Stimulated activated CD8-positive, alpha-beta memory T cell treated with anti-CD3 and anti-CD28 coated beads, Interleukin-4, amount 100 ng/mL, for 48 hours (primary cell): ENCODE measurements around the gene SNX19.

Experiments used
- DNase-seq: peaks from one replicate; pipeline ENCODE4 v3.0.0-alpha.2; 2020

Gene SNX19

GRCh38 chr11:130839981-130840666 lies 76.2 kb downstream of the SNX19 start:
- no peak for DNase-seq

GRCh38 chr11:130837194-130837593 lies 79.1 kb downstream of the SNX19 start:
- DNase-seq, result no peak

- no peak for DNase-seq
These were observed 81.4 kb downstream of the SNX19 start for GRCh38 chr11:130834886-130835285.

DNA sequence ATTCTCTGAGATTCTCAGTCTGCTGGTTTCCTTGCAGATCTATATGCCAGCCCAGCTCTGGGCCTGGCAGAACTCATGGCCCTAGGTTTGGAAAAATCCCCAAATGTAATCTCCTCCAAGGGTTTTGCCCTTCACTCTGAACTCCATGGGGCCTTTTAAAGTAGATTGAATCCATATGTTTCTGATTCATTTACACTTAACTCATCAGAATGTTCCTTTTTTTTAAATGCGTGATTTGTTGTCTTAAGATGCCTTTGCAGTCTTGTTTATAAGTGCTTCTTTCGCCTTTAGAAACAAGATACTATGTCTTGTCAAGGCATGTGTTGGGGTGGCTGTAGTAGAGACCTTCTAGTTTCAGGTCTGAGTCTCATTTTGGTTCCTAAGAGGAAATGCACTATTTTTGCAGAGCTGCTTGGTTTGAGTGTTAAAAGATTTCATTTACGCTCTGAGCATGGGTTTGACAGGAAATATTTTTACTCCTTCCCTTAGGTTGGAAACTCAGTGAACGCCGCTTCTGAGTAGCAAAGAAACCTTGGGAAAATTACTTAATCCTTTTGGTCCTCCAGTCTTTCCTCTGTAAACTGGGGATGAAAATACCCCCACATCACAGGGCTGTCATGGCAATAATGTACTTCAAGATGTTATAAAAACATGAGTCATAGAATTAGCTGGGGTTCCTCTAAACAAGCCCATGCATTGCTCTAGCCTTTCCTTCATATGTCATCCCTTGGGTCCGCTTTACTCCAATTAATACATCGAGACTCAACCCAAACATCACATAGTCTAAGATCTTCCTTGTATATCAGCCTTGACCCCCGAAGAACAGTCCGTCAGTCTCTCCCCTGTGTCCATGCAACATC lies 83.5 kb downstream of the SNX19 start:
- no peak for DNase-seq

DNA sequence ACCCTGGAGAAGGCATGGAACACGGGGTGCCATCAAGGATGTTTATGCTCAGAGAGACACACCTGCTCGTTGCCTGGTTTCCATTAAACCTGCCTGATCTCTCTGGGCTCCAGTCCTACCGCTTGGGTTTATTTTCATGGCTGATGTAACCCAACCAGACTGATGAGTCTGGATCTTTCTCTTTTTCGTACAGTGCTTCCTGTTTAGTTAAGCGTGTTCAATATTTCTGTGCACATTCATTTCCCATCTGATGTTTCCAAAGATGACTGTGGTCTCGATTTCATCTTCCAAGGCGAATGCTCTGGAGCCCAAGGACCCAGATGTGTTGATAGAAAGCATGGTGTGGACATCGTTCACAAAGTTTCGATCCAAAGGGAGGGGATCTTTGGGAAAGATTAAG lies 84.3 kb downstream of the SNX19 start:
- no peak for DNase-seq

- peak; percentile 25 for DNase-seq
These were observed 84.8 kb downstream of the SNX19 start for GRCh38 chr11:130831506-130831905.

GRCh38 chr11:130830566-130830965 lies 85.7 kb downstream of the SNX19 start:
- no peak for DNase-seq

DNA sequence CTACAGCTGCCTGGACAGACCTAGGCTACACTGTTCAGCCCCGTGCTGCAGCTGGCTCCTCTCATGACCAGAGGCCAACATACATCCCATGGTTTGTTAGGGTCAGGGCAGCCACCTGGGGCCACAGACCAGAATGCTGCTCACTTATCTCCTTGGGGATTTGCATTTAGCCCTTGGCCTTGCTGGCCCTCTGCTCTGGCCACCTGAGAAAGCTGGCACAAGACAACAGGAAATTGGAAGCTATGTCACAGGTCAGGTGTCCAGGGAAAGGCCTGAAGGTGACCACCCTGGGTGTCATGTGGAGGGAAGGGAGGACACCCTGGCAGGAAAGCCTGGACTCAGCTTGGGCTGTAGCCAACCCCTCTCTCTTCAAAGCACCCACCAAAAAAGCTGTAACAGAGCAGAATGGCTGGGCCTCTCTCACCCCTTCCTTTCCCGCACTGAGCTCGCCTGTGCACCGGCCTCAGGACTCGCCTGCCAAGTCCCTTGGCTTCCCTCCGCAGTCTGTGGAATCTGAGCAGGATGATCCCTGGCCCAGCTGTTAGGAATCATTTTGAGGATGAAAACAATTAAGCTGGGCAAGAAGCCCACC lies 86.3 kb downstream of the SNX19 start:
- DNase-seq, result no peak

- DNase-seq, result no peak
These were observed 87.5 kb downstream of the SNX19 start for GRCh38 chr11:130828741-130829140.

- DNase-seq, result peak; percentile 36
These were observed 88.6 kb downstream of the SNX19 start for GRCh38 chr11:130827451-130828377.

DNA sequence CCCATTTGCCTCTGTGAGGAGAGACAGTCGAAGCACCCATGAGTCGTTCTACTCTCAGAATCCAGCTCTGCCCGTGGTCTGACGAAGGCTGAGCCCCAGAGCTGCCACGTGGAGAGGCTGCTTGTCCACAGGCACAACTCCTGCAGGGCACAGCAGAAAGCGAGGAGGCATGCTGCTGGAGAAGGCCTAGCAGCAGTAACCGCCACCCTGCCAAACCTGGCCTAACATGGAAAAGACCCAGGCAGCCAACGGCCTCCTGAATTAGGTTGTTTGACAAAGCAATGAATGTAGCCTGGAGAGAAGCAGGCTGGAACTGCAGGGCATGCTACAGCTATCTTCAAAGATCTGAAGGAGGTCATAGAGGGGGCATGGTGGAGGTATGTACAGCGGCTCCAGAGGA lies 89.7 kb downstream of the SNX19 start:
- DNase-seq, result no peak

DNA sequence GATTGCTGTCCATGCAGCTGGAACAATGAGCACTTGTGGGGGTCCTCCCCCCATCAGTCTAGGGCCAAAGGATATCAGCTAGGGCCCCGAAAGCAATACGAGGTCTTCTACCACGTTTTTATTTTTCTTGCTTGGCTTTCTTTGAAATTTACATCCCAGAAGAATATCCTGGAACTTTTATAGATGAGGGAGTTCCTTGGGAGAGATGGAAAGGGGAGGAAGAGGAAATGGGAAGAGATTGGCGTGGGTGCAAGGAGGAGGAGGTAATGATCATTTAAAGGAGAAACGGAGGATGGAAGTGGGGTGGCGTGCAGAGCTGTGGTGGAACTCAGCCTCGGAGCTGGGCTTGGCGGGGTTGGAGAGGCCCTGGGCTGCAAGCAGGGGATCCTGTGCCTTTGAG lies 90.3 kb downstream of the SNX19 start:
- no peak for DNase-seq

DNA sequence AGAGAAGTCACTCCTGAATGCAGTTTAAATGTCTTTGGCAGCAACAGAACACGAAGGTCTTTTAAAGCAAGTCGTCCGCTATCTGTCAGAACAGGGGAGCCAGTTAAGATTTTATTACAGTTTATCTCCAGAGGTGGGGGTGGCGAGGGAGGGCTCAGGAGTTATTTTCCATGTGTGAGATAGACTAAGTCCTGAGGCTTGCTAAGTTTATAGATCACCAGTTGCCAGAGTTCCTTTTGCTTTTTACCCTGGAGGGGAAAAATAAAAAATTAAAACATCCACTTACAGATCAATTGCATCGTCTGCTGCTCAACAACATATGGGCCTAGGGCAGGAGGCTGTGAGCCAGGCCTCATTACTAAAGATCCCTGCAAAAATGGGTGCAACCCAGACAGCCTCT lies 90.7 kb downstream of the SNX19 start:
- DNase-seq, result no peak
